ENCODE measurements around the gene SMAD3. TPM values are rescaled to one million over a fixed set of nuclear protein-coding genes. Genes with fewer than 3 reads are reported as not detected.
A peak's percentile ranks its signal among the peaks of the same experiment; 100 is the strongest.

The SMAD3 gene
- total RNA-seq, 1 donor from 2014 or later: 61.6 TPM

DNA sequence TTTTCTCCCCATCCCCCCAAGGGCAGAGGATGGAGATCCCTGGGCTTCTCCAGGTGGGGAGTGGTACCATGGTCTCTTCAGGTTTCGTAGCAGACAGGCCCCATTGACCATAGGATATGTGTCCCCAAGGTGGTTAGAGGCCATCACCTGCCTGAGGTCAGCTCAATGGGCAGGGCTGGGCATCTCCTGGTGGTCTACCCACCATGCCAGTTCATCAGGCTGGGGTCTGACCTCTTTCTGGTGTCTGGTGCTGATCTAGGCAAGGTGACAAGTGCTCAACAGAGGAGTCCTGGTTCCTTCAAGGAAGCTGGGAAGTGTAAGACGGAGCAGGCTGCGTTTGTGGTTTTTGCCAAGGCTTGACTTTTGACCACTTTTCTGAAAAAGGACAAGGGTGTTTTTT, 71.4 kb downstream of the SMAD3 start:
- peak; percentile 55 for DNase-seq
- peak overlapping the region; percentile 66 for H3K4me3 Mint-ChIP-seq
- intact Hi-C loops (cut with micrococcal nuclease): no loop called here
- H3K27me3 Mint-ChIP-seq: no peaks in the 10 kb centered on the region
- H3K4me1 Mint-ChIP-seq: peaks cover 78% of the 10 kb centered on the region
- H3K9me3 Mint-ChIP-seq: no peaks in the 10 kb centered on the region
- H3K36me3 Mint-ChIP-seq (ENCODE audit: low read depth): peaks cover 28% of the 10 kb centered on the region
- H3K27ac Mint-ChIP-seq: peak overlapping the region; percentile 88

DNA sequence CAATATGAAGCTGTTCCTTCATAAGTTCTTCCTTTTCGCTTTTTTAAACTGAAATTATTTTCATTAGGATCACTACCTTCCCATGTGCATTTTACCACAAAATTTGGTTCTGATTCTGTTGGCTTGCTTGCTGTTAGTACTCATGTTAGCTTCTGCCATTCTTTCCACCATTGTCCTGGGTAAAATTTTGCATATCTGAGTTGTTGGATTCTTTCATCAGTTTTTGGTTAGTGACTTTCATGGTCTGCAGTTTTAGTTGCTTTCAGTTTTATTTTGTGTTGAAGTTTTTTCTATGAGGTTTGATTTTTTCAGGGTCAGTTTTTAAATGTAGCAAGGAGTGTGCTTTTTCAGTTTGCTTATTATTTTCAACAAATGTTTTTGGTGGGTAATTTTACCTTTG, 71.9 kb downstream of the SMAD3 start:
- Mint-ChIP-seq H3K4me3 (peak overlapping the region; percentile 66), H3K9me3 (no peaks in the 10 kb centered on the region), H3K4me1 (peaks cover 79% of the 10 kb centered on the region), H3K36me3 (ENCODE audit: low read depth) (peaks cover 28% of the 10 kb centered on the region), H3K27ac (peak overlapping the region; percentile 88), H3K27me3 (no peaks in the 10 kb centered on the region)
- intact Hi-C loops (cut with micrococcal nuclease): no loop called here
- peak; percentile 56 for DNase-seq

DNA sequence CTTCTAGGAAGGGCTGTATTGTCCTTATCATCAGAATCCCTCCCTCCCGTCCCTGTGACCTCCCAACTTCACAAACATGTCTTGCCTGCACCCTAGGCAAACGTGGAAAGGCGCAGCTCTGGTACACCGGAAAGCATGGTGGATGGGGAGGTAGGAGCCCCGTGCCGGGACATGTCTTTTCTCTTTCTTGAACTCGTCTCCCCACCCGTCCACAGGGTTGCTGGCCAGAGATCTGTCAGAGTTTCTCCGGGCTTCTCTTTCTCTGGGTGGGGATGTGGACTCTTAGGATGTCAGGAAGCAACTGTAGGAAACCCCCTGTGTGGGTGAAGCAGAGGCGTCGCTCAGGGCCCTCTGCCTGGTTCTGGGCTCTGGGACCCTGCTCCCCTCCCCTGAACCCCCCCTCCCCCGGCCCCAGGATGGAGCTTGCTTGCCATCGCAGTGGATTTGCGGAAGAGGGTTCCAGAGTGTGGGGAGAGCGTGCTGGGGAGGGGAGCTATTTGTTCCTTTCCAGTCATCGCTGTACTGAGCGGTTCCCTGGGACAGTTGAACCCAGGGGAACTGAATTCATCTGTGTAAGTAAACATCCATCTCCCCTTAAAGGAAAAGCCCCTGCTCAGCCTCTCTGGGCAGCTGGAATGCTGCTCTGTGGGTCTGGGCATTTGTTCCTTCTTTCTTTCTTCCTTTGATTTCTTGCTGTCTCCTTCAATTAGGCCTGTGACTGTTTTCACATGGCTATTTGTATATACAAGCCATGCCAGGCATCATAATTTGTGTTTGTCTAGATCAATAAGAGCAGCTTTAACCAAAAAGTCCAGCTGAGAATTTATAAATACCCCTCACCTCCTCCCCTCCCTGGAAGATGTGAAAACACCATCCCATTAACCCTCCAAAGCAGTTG, 72.8 kb downstream of the SMAD3 start:
- peaks cover 24% of the 10 kb centered on the region for H3K36me3 Mint-ChIP-seq (ENCODE audit: low read depth)
- peak overlapping the region; percentile 88 for H3K27ac Mint-ChIP-seq
- H3K9me3 Mint-ChIP-seq: no peaks in the 10 kb centered on the region

DNA sequence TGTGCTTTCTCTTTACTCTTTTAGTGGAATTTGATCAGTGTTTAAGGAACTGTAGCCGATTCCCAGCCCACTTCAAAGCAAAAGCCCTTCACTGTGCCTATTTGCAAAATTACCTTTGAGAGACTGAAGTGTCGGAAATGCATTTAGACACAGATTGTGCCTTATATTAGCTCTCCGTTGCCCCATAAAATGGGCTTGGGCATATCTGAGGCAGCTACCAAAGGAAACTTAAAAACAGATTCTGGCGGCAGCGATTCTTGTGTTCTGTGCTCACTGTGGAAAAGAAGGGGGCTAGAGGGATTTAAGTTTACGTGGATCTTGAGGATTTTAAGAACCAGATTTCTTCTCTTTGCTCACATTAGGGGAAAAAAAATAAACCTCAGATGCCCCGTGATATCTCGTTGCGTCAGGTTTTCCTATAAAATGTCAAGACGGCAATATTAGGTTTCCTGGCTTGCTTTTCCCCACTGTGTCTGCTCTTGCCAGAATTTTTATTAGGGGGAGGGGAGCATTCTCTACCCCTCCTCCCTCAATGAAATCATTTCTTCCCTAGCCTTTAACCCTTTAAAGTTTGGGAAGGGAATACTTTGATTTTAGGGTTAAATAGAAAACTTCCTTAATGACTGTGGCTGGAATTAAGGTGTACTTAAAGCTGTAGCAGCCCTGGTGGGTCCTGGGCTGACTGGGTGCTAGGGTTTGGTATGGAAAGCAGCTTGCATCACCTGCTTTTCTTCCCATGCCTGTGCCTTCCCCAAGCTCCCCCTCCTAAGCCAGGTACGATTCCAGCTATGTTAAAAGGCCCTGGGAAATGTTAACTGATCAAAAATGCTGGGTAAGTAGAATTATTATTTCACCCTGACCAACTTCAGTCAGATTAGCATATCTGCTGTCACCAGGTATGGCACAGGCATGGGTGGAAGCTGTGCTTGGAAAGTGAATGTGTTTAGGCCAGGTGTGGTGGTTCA, 73.8 kb downstream of the SMAD3 start:
- no peak for DNase-seq
- Mint-ChIP-seq H3K27me3 (no peaks in the 10 kb centered on the region), H3K4me3 (peak overlapping the region; percentile 24), H3K9me3 (no peaks in the 10 kb centered on the region), H3K4me1 (peaks cover 78% of the 10 kb centered on the region), H3K27ac (peak overlapping the region; percentile 72), H3K36me3 (ENCODE audit: low read depth) (peaks cover 26% of the 10 kb centered on the region)
- intact Hi-C loops (cut with micrococcal nuclease): no loop called here

More for the DNA sequence above, 72.8 kb downstream of the SMAD3 start:
- peak; percentile 55 for DNase-seq
- peaks cover 80% of the 10 kb centered on the region for H3K4me1 Mint-ChIP-seq
- intact Hi-C loops (cut with micrococcal nuclease): no loop called here
- no peaks in the 10 kb centered on the region for H3K27me3 Mint-ChIP-seq
- H3K4me3 Mint-ChIP-seq: peak overlapping the region; percentile 24

DNA sequence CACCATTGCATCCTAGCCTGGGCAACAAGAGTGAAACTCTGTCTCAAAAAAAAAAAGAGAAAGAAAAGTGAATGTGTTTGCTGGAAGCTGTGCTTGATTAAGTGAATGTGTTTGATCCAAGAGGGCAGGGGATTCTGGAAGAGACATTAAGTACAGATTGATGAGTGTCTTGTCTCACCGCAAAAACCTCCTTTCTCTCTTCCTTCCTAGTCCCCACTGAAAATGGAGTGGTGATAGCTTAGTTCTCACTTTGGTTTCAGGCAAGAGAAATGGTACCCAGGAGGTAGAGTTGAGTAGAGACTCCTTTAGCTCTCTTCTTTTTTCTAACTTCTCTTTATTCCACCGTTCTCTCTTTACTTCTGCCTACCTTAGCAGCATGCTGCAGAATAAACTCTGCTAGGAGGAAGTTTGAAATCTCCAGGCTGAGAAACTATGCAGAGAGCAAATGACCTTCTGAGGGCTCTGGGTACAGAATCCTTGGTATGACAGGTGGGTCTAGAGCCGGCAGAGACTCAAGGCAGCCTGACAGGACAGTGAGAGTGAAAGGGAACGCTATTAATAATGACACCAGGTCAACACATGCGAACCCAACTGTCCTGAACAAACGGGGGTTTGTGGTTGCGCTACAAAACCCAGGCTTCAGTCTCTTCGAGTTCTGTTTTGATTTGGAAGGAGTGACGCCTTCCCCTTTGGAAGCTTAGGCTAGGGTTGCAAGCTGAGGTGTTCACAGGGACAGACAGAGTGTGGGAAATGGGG, 74.9 kb downstream of the SMAD3 start:
- H3K4me1 Mint-ChIP-seq: peaks cover 78% of the 10 kb centered on the region
- no peaks in the 10 kb centered on the region for H3K27me3 Mint-ChIP-seq
- peak overlapping the region; percentile 72 for H3K27ac Mint-ChIP-seq
- no peaks in the 10 kb centered on the region for H3K9me3 Mint-ChIP-seq
- intact Hi-C loops (cut with micrococcal nuclease): no loop called here
- DNase-seq: no peak
- H3K36me3 Mint-ChIP-seq (ENCODE audit: low read depth): peaks cover 30% of the 10 kb centered on the region
- H3K4me3 Mint-ChIP-seq: no peak overlapping the region

DNA sequence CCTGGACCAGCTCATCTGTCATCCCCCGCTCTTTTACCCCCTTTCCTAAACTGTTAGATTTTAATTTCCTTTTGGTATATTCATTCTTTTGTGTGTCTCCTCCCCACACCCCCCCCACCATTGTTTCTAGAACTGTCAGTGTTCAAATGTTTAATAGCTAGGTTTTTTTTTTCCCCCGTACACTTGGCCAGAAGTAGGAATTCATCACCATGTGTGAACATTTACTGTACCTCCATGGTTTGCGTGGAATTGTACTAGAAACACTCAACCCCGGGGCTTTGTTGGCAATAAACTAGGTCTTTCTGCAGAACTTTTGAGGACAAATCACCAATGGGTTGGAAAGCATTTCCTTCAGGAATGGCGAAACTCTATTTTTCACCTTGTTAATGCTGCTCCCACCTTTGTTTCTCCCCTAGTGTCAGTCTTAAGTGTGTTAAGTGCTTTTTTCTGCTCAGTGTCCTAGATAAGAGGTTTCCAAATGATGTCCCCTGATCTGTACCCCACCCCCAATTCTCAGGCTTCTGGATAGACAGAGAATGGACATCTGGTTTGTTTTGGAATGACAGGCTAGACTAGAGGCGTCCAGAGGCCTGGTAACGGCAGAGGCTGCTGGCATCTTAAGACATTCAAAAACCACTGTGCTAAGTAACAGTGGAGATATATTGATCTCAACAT, 76.8 kb downstream of the SMAD3 start:
- intact Hi-C loops (cut with micrococcal nuclease): no loop called here
- H3K36me3 Mint-ChIP-seq (ENCODE audit: low read depth): peaks cover 24% of the 10 kb centered on the region
- no peaks in the 10 kb centered on the region for H3K27me3 Mint-ChIP-seq
- peak overlapping the region; percentile 31 for H3K27ac Mint-ChIP-seq
- no peak for DNase-seq
- H3K4me1 Mint-ChIP-seq: peaks cover 82% of the 10 kb centered on the region
- H3K4me3 Mint-ChIP-seq: no peak overlapping the region
- H3K9me3 Mint-ChIP-seq: no peaks in the 10 kb centered on the region

DNA sequence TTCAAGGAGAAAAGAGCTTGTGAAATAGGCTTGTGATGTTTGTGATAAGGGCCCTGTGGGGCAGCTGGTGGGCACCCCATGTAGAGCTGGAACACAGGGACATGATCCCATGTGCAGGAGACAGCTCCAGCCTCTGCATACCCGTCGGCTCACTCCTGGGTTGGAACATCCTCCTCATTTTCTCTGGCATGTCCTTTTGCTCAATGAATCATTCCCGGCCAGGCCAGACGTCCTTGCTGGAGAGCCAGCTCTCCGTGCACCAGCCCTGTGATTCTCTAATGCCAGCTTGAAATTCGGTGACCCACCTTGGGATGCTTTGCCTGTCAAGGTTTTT, 77.3 kb downstream of the SMAD3 start:
- H3K4me3 Mint-ChIP-seq: no peak overlapping the region
- peak; percentile 55 for DNase-seq
- H3K36me3 Mint-ChIP-seq (ENCODE audit: low read depth): peaks cover 21% of the 10 kb centered on the region
- H3K4me1 Mint-ChIP-seq: peaks cover 84% of the 10 kb centered on the region
- intact Hi-C loops (cut with micrococcal nuclease): no loop called here
- no peaks in the 10 kb centered on the region for H3K9me3 Mint-ChIP-seq
- no peaks in the 10 kb centered on the region for H3K27me3 Mint-ChIP-seq
- peak overlapping the region; percentile 35 for H3K27ac Mint-ChIP-seq

DNA sequence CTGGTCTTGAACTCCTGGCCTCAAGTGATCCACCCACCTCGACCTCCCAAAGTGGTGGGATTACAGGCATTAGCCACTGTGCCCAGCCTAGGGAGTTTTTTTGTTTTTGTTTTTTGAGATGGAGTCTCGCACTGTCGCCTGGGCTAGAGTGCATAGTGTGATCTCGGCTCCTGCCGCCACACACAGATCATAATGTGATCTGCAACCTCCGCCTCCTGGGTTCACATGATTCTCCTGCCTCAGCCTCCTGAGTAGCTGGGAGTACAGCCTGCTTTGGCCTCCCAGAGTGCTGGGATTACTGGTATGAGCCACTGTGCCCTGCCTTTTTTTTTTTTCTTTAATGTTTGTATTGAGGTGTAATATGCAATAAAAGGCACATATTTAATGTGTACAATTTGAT, 78.2 kb downstream of the SMAD3 start:
- Mint-ChIP-seq H3K27me3 (no peaks in the 10 kb centered on the region), H3K27ac (peak overlapping the region; percentile 66), H3K36me3 (ENCODE audit: low read depth) (peaks cover 26% of the 10 kb centered on the region), H3K9me3 (no peaks in the 10 kb centered on the region), H3K4me1 (peaks cover 87% of the 10 kb centered on the region), H3K4me3 (no peak overlapping the region)
- intact Hi-C loops (cut with micrococcal nuclease): no loop called here
- DNase-seq: no peak

DNA sequence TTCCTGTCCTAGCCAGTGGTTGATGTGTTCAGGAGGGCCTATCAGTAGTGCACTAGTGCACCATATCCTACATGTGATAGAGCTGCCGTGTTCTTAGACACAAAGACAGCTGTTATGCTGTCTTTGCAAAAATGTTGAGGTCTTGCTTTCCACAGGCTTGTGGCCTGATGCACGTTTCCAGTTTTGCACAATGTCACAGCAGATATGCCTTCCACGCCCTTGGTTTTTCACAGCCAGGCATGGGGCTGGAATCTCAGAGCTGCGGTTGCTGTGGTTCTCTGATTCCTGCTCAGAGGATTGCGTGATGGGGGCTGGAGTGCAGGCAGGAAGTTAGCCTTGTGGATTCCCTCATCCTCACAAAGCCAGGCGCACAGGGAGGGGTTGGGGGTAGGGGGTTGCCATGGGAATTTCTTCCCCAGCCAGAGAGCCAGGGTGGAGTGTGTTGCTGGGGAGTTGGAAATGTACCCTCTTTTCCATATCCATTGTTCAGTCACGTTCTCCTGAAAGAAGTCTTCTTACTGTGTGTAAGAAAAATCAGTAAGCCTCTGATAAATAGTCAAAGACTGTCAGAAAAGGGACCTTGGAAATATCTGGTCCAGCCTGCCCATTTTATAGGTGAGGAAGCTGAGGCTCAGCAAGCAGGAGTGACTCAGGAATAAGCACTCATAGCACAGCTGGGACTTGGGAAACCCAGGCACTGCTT, 79.4 kb downstream of the SMAD3 start:
- Mint-ChIP-seq H3K9me3 (no peaks in the 10 kb centered on the region), H3K36me3 (ENCODE audit: low read depth) (peaks cover 25% of the 10 kb centered on the region), H3K27me3 (no peaks in the 10 kb centered on the region), H3K4me3 (peak overlapping the region; percentile 50), H3K4me1 (peaks cover 94% of the 10 kb centered on the region), H3K27ac (peak overlapping the region; percentile 93)
- intact Hi-C loops (cut with micrococcal nuclease): loop anchor here (5.0 kb wide), 1 partner anchor 77 kb away; the partner anchor contains the start of gene SMAD3
- peak; percentile 76 for DNase-seq

DNA sequence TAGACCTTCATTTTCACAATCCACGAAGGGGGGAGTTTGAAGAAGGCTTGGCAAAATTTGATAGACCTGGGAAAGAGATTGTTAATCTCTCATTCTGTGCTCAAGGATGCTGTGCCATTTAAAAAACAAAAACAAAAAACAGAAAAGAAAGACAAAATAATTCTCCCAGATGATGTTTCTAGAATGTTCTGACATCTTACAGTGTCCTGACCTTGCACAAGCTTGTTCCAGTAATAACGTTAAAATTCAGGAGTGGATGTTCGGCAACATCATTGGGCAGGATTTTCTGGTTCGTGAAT, 79.9 kb downstream of the SMAD3 start:
- intact Hi-C loops (cut with micrococcal nuclease): loop anchor here (5.0 kb wide), 1 partner anchor 78 kb away; the partner anchor contains the start of gene SMAD3
- peaks cover 22% of the 10 kb centered on the region for H3K36me3 Mint-ChIP-seq (ENCODE audit: low read depth)
- no peaks in the 10 kb centered on the region for H3K9me3 Mint-ChIP-seq
- no peak for DNase-seq
- peak overlapping the region; percentile 50 for H3K4me3 Mint-ChIP-seq
- H3K27ac Mint-ChIP-seq: peak overlapping the region; percentile 93
- H3K27me3 Mint-ChIP-seq: no peaks in the 10 kb centered on the region
- peaks cover 93% of the 10 kb centered on the region for H3K4me1 Mint-ChIP-seq

DNA sequence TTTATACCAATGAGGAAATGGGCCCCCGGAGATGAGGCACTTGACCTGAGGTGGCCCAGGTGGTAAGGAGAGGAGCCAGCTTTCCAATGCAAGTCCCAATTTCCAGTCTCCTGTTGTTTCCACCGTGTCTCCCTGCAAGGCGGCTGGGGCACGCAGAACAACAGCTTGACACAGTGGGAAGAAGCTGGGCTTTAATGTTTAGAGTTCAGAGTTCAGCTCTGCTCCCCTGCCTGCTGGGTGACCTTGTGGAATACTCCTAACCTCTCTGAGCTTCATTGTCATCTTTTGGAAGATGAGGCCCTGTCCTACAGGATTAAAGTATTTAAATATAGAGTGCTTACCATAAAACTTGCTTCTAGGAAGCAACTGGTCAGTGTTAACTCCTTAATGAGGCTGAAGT, 80.3 kb downstream of the SMAD3 start:
- peaks cover 21% of the 10 kb centered on the region for H3K36me3 Mint-ChIP-seq (ENCODE audit: low read depth)
- H3K4me3 Mint-ChIP-seq: peak overlapping the region; percentile 56
- peaks cover 93% of the 10 kb centered on the region for H3K4me1 Mint-ChIP-seq
- no peaks in the 10 kb centered on the region for H3K9me3 Mint-ChIP-seq
- H3K27me3 Mint-ChIP-seq: no peaks in the 10 kb centered on the region
- intact Hi-C loops (cut with micrococcal nuclease): loop anchor here (2.0 to 5.0 kb wide), 2 partner anchors 29 to 78 kb away; partner anchors contain the start of gene SMAD3
- DNase-seq: peak; percentile 56
- peak overlapping the region; percentile 93 for H3K27ac Mint-ChIP-seq

DNA sequence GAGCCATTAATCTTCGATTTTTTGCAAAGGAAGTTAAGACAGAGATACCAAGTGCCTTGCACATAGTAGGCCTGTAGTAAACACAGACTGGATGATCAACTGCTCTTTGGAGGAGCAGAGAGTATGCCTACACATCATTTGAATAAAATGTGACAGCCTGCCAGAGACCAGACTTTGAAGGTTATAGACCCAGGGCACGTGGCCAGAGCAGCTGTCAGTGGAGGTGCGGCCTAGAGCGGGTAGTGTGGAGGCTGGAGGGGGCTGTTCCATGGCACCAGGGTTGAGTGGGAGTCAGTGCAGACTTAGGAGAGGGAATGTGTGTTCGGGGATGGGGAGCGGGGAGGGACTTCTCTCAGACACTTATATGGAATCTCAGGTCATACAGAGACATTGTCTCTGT, 80.8 kb downstream of the SMAD3 start:
- peak; percentile 66 for DNase-seq
- peak overlapping the region; percentile 56 for H3K4me3 Mint-ChIP-seq
- no peaks in the 10 kb centered on the region for H3K9me3 Mint-ChIP-seq
- H3K27me3 Mint-ChIP-seq: no peaks in the 10 kb centered on the region
- peak overlapping the region; percentile 93 for H3K27ac Mint-ChIP-seq
- H3K36me3 Mint-ChIP-seq (ENCODE audit: low read depth): peaks cover 16% of the 10 kb centered on the region
- peaks cover 90% of the 10 kb centered on the region for H3K4me1 Mint-ChIP-seq
- intact Hi-C loops (cut with micrococcal nuclease): loop anchor here (2.0 to 5.0 kb wide), 2 partner anchors 29 to 79 kb away; partner anchors contain the start of gene SMAD3
